Spleen (tissue), 11 donors: Measurements from ENCODE around the gene LDLRAD4. TPM values are rescaled to one million over a fixed set of nuclear protein-coding genes. Genes with fewer than 3 reads are reported as not detected.
A peak's percentile ranks its signal among the peaks of the same experiment; 100 is the strongest.

ENCODE experiments used
- DNase-seq: peaks from one replicate; pipeline ENCODE4 v3.0.0-alpha.2; 2020
- H3K27ac ChIP-seq, 8 donors: fragments of 200-600 bp; sonication (generic) in 7 of 8; 1 replicate in 4 of 8; 2 replicates in 4 of 8; pipeline versions ENCODE4 v1.5.0 to v1.8.0; 2016 to 2021; ENCODE audit warnings: inconsistent platforms in 4 of 8, mild to moderate bottlenecking in 4 of 8, moderate library complexity in 1 of 8
- H3K27me3 ChIP-seq, 7 donors: fragments of 200-600 bp; sonication (generic) in 6 of 7; replicated peaks in 1 of 7; 1 replicate in 4 of 7; 2 replicates in 3 of 7; pipeline versions ENCODE4 v1.5.0 to v1.8.0; 2016 to 2021; ENCODE audit warnings: inconsistent platforms in 3 of 7, mild to moderate bottlenecking in 1 of 7
- H3K36me3 ChIP-seq, 6 donors: fragments of 200-600 bp; sonication (generic) in 5 of 6; 1 replicate in 4 of 6; 2 replicates in 2 of 6; pipeline versions ENCODE4 v1.5.0 to v1.8.0; 2016 to 2021; ENCODE audit warnings: inconsistent platforms in 2 of 6
- H3K4me1 ChIP-seq, 6 donors: fragments of 200-600 bp; sonication (generic) in 5 of 6; 1 replicate in 3 of 6; 2 replicates in 3 of 6; pipeline versions ENCODE4 v1.5.0 to v1.8.0; 2016 to 2021; ENCODE audit warnings: inconsistent platforms in 3 of 6
- H3K4me3 ChIP-seq, 8 donors: fragments of 200-600 bp; sonication (generic) in 7 of 8; 1 replicate in 4 of 8; 2 replicates in 4 of 8; pipeline versions ENCODE4 v1.5.0 to v1.8.0; 2016 to 2021; ENCODE audit warnings: inconsistent platforms in 4 of 8, mild to moderate bottlenecking in 4 of 8, moderate library complexity in 2 of 8
- H3K9me3 ChIP-seq, 8 donors: fragments of 200-600 bp; sonication (generic) in 7 of 8; 1 replicate in 4 of 8; 2 replicates in 4 of 8; pipeline versions ENCODE4 v1.5.0 to v1.8.0; 2016 to 2021; ENCODE audit warnings: inconsistent platforms in 4 of 8
- POLR2A ChIP-seq, 3 donors: fragments of 450-650 bp; IDR thresholded peaks; one replicate each; pipeline ENCODE4 v1.5.1; 2017; ENCODE audit warnings: antibody characterized with exemption in 3 of 3, mild to moderate bottlenecking in 1 of 3
- POLR2AphosphoS5 ChIP-seq, 3 donors: sonication (generic); formaldehyde crosslinking; IDR thresholded peaks; one replicate each; pipeline ENCODE4 v1.5.1; 2017; ENCODE audit warnings: antibody characterized with exemption in 3 of 3
- WGBS, 5 donors: extraction: QIAGEN DNeasy Blood & Tissue Kit in 3 of 5; methylation state at CpG; one replicate each; pipeline versions ENCODE4 v1.1.5 to v1.1.7; 2013 to 2018; 5-methylcytosine and 5-hydroxymethylcytosine counted together
- intact Hi-C: fragments of 100-400 bp; cut with DNase I; formaldehyde crosslinking; loops from one replicate; pipeline ENCODE4 v1.15.0; 2023; ENCODE audit warnings: low total_unique reads
- polyA plus RNA-seq, 3 donors: library from polyadenylated mRNA; stranded (reverse); fragments of 200-250 nt; gene quantifications; one replicate each; pipeline ENCODE4 v1.2.1, GENCODE V29; 2013
- total RNA-seq, 7 donors: library from RNA; depleted of rRNA in 3 of 7; stranded (reverse); fragments of >200 nt in 3 of 7; fragmentation: NEBNext Ultra II Directional in 4 of 7; extraction: Animal tissue kit (Norgen Biotek cat#: 25700) in 4 of 7; gene quantifications; one replicate each; pipeline versions ENCODE4 v1.1.0 to v1.2.1, GENCODE V29; 2016 to 2021
- TF ChIP-seq, protein P1 (sequence below), 11 experiments: fragments of 200-600 bp in 7 of 11; fragments of 450-650 bp in 4 of 11; sonication (generic) in 4 of 11; IDR thresholded peaks in 8 of 11; conservative IDR thresholded peaks in 3 of 11; 1 replicate in 7 of 11; 2 replicates in 4 of 11; pipeline versions ENCODE4 v1.4.0 to v1.8.0; 2016 to 2021; ENCODE audit warnings: antibody characterized with exemption in 11 of 11, inconsistent platforms in 4 of 11, mild to moderate bottlenecking in 1 of 11
- donor health status: healthy with polysubstance abuse.
- donor health status: DM: no; HTN: no; CAD: no; lungs with moderate emphysema.
- donor health status: DM: no; HTN: no; CAD: no.
- donor health status: Bipolar disorder and iron deficiency.
- donor health status: healthy.
- donor health status: DM: no; HTN: no; CAD: no.
- donor health status: DM: yes; HTN: yes; CAD: no.

Gene LDLRAD4
- total and polyA plus RNA-seq, 10 donors: 4.5 to 80.8 (median 46.4) TPM

DNA sequence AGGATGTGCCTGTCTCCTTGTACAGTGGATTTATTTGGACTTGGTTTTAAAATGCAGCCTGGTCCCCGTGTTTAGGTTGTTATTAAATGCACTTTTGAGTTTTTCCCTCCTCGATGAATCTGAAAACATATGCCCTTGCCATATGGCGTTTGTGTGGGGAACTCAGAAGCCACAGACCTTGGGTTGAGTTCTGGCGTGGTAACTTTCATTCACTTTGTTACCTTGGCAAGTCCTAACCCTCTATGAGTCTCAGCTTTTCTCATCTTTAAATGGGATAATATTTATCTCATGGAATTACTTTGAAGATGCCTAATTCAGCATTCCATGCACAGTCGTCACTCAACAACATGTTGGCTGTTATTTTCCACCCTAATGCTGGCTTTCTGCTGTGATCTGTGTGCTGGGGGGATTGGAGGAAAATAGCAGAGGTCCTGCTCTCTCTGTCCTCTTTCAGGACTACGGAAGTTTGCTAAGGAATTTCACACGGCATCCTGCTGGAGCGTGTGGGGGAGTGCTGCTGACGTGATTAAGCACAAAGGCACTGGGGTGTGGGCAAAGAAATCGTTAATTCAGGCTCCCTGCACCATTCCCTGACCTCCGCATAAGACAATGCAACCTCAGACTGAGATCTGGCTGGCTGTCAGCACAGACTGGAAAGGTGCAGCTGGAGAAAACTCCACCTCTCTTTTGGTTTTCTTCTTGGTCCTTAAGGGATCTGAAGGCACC is 61.7 kb downstream of the LDLRAD4 start:
- peaks cover 0 to 8% (median 3%) of the 10 kb centered on the region in 8 donors for H3K9me3 ChIP-seq
- WGBS, 5 donors: 78 to 86% (median 80%) methylated on average over 11 of the region's 11 CpGs
- H3K4me3 ChIP-seq: no peak overlapping the region
- TF ChIP-seq POLR2AphosphoS5 (IDR thresholded peaks at IDR 0.05) (no peak), POLR2A (IDR thresholded peaks at IDR 0.05) (no peak)
- TF ChIP-seq, protein P1, sequence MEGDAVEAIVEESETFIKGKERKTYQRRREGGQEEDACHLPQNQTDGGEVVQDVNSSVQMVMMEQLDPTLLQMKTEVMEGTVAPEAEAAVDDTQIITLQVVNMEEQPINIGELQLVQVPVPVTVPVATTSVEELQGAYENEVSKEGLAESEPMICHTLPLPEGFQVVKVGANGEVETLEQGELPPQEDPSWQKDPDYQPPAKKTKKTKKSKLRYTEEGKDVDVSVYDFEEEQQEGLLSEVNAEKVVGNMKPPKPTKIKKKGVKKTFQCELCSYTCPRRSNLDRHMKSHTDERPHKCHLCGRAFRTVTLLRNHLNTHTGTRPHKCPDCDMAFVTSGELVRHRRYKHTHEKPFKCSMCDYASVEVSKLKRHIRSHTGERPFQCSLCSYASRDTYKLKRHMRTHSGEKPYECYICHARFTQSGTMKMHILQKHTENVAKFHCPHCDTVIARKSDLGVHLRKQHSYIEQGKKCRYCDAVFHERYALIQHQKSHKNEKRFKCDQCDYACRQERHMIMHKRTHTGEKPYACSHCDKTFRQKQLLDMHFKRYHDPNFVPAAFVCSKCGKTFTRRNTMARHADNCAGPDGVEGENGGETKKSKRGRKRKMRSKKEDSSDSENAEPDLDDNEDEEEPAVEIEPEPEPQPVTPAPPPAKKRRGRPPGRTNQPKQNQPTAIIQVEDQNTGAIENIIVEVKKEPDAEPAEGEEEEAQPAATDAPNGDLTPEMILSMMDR (IDR thresholded peaks at IDR 0.05 in 8 of 11, conservative IDR thresholded peaks at IDR 0.05 in 3 of 11): no peak
- no peaks in the 10 kb centered on the region for H3K27me3 ChIP-seq
- H3K27ac ChIP-seq: no peak overlapping the region
- H3K4me1 ChIP-seq: peaks cover 0 to 51% (median 17%) of the 10 kb centered on the region in 6 donors
- intact Hi-C loops: no loop called here
- no peak for DNase-seq
- H3K36me3 ChIP-seq: no peaks in the 10 kb centered on the region

DNA sequence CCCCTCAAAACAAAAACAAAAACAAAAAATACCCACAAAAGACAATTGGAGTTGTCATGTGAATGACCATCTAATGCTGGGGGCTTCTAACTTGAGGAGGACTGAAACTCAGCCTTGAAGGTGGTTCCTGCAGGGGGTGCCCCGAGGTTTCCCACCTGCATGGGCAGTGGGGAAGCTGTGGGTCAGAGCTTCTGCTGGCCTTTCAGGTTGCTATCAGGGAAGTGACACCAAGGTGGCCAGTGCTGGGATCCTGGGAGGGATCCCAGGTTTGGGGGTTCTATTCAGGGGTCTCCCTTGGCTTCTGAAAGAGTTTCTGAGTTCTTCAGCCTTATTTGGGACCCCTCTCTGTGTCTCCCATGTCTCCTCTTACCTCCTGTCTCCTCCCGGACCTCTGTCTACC is 62.8 kb downstream of the LDLRAD4 start:
- no peaks in the 10 kb centered on the region for H3K36me3 ChIP-seq
- DNase-seq: no peak
- H3K4me3 ChIP-seq: no peak overlapping the region
- no peak overlapping the region for H3K27ac ChIP-seq
- H3K9me3 ChIP-seq: peaks cover 0 to 8% (median 3%) of the 10 kb centered on the region in 8 donors
- intact Hi-C loops: no loop called here
- H3K4me1 ChIP-seq: peaks cover 0 to 51% (median 23%) of the 10 kb centered on the region in 6 donors
- WGBS, 5 donors: 89 to 98% (median 94%) methylated on average over 2 of the region's 2 CpGs
- no peaks in the 10 kb centered on the region for H3K27me3 ChIP-seq
- TF ChIP-seq POLR2A (IDR thresholded peaks at IDR 0.05) (no peak), POLR2AphosphoS5 (IDR thresholded peaks at IDR 0.05) (no peak)
- TF ChIP-seq, protein P1 (IDR thresholded peaks at IDR 0.05 in 8 of 11, conservative IDR thresholded peaks at IDR 0.05 in 3 of 11): no peak

DNA sequence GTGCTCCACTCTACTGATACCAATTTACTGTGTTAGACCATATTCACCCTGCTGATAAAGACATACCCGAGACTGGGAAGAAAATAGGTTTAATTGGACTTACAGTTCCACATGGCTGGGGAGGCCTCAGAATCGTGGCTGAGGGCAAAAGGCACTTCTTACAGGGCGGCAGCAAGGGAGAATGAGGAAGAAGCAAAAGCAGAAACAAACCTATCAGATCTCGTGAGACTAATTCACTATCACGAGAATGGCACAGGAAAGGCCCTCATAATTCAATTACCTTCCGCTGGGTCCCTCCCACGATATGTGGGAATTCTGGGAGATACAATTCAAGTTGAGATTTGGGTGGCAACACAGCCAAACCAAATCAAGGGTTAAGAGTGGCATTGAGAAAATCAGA is 65.2 kb downstream of the LDLRAD4 start:
- intact Hi-C loops: no loop called here
- WGBS, 5 donors: 74 to 80% (median 76%) methylated on average over 7 of the region's 7 CpGs
- no peaks in the 10 kb centered on the region for H3K36me3 ChIP-seq
- TF ChIP-seq, protein P1 (IDR thresholded peaks at IDR 0.05 in 8 of 11, conservative IDR thresholded peaks at IDR 0.05 in 3 of 11): no peak
- no peak for TF ChIP-seq POLR2A (IDR thresholded peaks at IDR 0.05)
- no peak for TF ChIP-seq POLR2AphosphoS5 (IDR thresholded peaks at IDR 0.05)
- H3K4me1 ChIP-seq: peaks cover 0 to 48% (median 30%) of the 10 kb centered on the region in 6 donors
- no peak for DNase-seq
- H3K27ac ChIP-seq: peak overlapping the region in 5 of 8 donors; percentile 35 to 69 (median 62)
- H3K27me3 ChIP-seq: no peaks in the 10 kb centered on the region
- no peak overlapping the region for H3K4me3 ChIP-seq
- peaks cover 0 to 8% (median 3%) of the 10 kb centered on the region in 8 donors for H3K9me3 ChIP-seq

DNA sequence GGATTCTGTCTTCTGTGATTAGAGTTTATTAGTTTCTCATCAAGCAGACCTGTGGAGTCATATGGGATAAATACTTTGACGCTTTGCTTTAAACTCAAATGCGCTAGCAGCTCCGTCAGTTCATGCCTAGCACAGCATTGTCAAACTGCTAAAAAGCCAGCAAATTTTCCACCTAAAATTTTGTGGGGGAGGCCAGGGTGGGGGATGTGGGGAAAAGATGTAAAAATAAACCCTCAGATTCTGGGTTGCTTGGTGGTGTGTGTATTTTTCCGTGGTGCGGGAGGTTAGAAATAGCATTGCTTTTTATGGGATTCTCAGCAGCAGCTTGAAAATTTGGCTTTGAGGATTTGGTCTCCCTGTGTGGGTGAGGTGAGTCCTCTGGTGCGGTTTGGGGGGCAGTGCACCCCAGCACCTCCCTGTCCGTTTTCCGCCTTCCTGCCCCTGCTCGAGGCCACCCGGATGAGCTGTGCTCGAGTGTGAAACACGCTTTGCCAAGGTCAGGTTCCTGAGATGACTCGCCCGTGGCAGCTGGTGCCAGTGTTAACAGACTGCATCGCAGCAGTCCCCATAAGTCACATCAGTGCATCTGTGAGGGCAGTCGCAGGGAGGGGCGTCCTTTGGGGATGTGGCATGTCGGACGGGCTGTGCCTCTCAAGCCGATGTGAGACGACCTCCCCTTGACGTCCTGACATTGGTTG is 65.9 kb downstream of the LDLRAD4 start:
- no peaks in the 10 kb centered on the region for H3K36me3 ChIP-seq
- peaks cover 0 to 8% (median 3%) of the 10 kb centered on the region in 8 donors for H3K9me3 ChIP-seq
- TF ChIP-seq, protein P1 (IDR thresholded peaks at IDR 0.05 in 8 of 11, conservative IDR thresholded peaks at IDR 0.05 in 3 of 11): no peak
- TF ChIP-seq POLR2AphosphoS5 (IDR thresholded peaks at IDR 0.05): peak; percentile 61 to 79 (median 64)
- 61 to 84% (median 75%) methylated on average over 21 to 22 of the region's 22 CpGs for WGBS, 5 donors
- H3K27me3 ChIP-seq: no peaks in the 10 kb centered on the region
- peaks cover 0 to 47% (median 27%) of the 10 kb centered on the region in 6 donors for H3K4me1 ChIP-seq
- H3K27ac ChIP-seq: peak overlapping the region in 5 of 8 donors; percentile 35 to 69 (median 62)
- intact Hi-C loops: no loop called here
- H3K4me3 ChIP-seq: no peak overlapping the region
- peak; percentile 85 for DNase-seq
